Naive thymus-derived CD4-positive, alpha-beta T cell (primary cell): ENCODE results near the gene USP12. TPM values are rescaled to one million over a fixed set of nuclear protein-coding genes. Genes with fewer than 3 reads are reported as not detected.
"Not testable (repeated sequence)": the region's sequence is repeated elsewhere in the genome, so short reads cannot be mapped to it uniquely, and the experiment has no call there.

Source experiments
- ATAC-seq: fragments of 150-1000 bp; cut with Tn5 transposase; 2 replicates; pipeline ENCODE4 v1.10.0; 2021; ENCODE audit warnings: mild to moderate bottlenecking, moderate library complexity
- CTCF ChIA-PET: fragments of 350-600 bp; sonication (Branson Sonifier 250); formaldehyde crosslinking; loops from one replicate; lab custom pipeline; 2021; ENCODE audit warnings: antibody characterized with exemption; lab: Charles Lee
- POLR2A ChIA-PET: fragments of 350-600 bp; sonication (Branson Sonifier 250); formaldehyde crosslinking; loops from one replicate; lab custom pipeline; 2021; ENCODE audit warnings: antibody characterized with exemption, inconsistent platforms; lab: Charles Lee
- DNase-seq, 9 donors: peaks; one replicate each; pipeline versions ENCODE4 v3.0.0 to v3.0.0-alpha.2; 2020 to 2022; ENCODE audit warnings: mixed read lengths in 1 of 9
- H3K27ac ChIP-seq: one replicate; pipeline ENCODE4 v1.7.0; 2013; ENCODE audit warnings: mild to moderate bottlenecking, low read depth, low read length, moderate library complexity
- H3K27me3 ChIP-seq, 2 donors: one replicate each; pipeline ENCODE4 v1.7.0; 2013; ENCODE audit warnings: low read length in 2 of 2, mild to moderate bottlenecking in 2 of 2, moderate library complexity in 2 of 2; ENCODE audit not compliant: control insufficient read depth in 2 of 2, insufficient read depth in 2 of 2
- H3K36me3 ChIP-seq, 3 experiments: 1 replicate in 2 of 3; 2 replicates in 1 of 3; pipeline ENCODE4 v1.7.0; 2013; ENCODE audit warnings: low read length in 3 of 3, mild to moderate bottlenecking in 3 of 3, moderate library complexity in 1 of 3; ENCODE audit not compliant: insufficient read depth in 3 of 3, control insufficient read depth in 2 of 3
- H3K4me1 ChIP-seq, 2 donors: one replicate each; pipeline ENCODE4 v1.7.0; 2013; ENCODE audit warnings: low read length in 2 of 2, mild to moderate bottlenecking in 2 of 2, moderate library complexity in 1 of 2; ENCODE audit not compliant: control insufficient read depth in 2 of 2, insufficient read depth in 2 of 2
- H3K4me3 ChIP-seq: 2 replicates; pipeline ENCODE4 v1.7.0; 2013; ENCODE audit warnings: mild to moderate bottlenecking, low read length
- H3K9me3 ChIP-seq, 3 experiments: 1 replicate in 2 of 3; 2 replicates in 1 of 3; pipeline ENCODE4 v1.7.0; 2013; ENCODE audit warnings: low read length in 3 of 3; ENCODE audit not compliant: control insufficient read depth in 2 of 3
- H3K27ac Mint-ChIP-seq, 9 donors: one replicate each; pipeline ENCODE4 v1.8.0; 2020 to 2022; ENCODE audit warnings: mixed read lengths in 9 of 9, mild to moderate bottlenecking in 8 of 9, moderate library complexity in 5 of 9, inconsistent platforms in 2 of 9
- H3K27me3 Mint-ChIP-seq, 5 donors: one replicate each; pipeline ENCODE4 v1.8.0; 2021 to 2022; ENCODE audit warnings: mixed read lengths in 5 of 5, mild to moderate bottlenecking in 1 of 5
- H3K36me3 Mint-ChIP-seq, 5 donors: one replicate each; pipeline ENCODE4 v1.8.0; 2020 to 2022; ENCODE audit warnings: mixed read lengths in 5 of 5, mild to moderate bottlenecking in 3 of 5, inconsistent platforms in 1 of 5
- H3K4me1 Mint-ChIP-seq, 7 donors: one replicate each; pipeline ENCODE4 v1.8.0; 2020 to 2022; ENCODE audit warnings: mixed read lengths in 7 of 7, mild to moderate bottlenecking in 3 of 7, inconsistent platforms in 1 of 7
- H3K4me3 Mint-ChIP-seq, 10 donors: one replicate each; pipeline ENCODE4 v1.8.0; 2020 to 2022; ENCODE audit warnings: mild to moderate bottlenecking in 10 of 10, mixed read lengths in 10 of 10, moderate library complexity in 6 of 10, inconsistent platforms in 2 of 10
- H3K9me3 Mint-ChIP-seq, 11 donors: one replicate each; pipeline ENCODE4 v1.8.0; 2020 to 2022; ENCODE audit warnings: mixed read lengths in 11 of 11, mild to moderate bottlenecking in 4 of 11, inconsistent platforms in 1 of 11, moderate library complexity in 1 of 11
- intact Hi-C, 2 donors: fragments of 100-400 bp; cut with micrococcal nuclease; formaldehyde crosslinking; loops; one replicate each; pipeline ENCODE4 v1.15.1; 2023
- polyA plus RNA-seq, 2 donors: library from polyadenylated mRNA; unstranded; fragments of 300-500 nt; fragmentation: Illumina TruSeq; gene quantifications; one replicate each; pipeline ENCODE4 v1.2.3, GENCODE V29; 2021
- total RNA-seq, 6 experiments: library from RNA in 5 of 6; stranded (reverse) in 5 of 6; gene quantifications; 1 replicate in 5 of 6; 2 replicates in 1 of 6; pipeline ENCODE4 v1.2.3 and lab custom pipeline; 2021 to 2026

USP12 gene
- total and polyA plus RNA-seq, 7 experiments from 2014 or later = 11.0 to 53.5 (median 24.7) TPM

GRCh38 chr13:27192367-27192766 lies 20.8 kb upstream of the USP12 start:
- peaks cover 2 to 26% (median 15%) of the 10 kb centered on the region in 5 donors for H3K27me3 Mint-ChIP-seq
- H3K4me1 ChIP-seq, H3K27ac ChIP-seq, DNase-seq, H3K36me3 Mint-ChIP-seq, POLR2A ChIA-PET, H3K4me3 Mint-ChIP-seq, H3K36me3 ChIP-seq, H3K27me3 ChIP-seq, H3K9me3 ChIP-seq, H3K27ac Mint-ChIP-seq, ATAC-seq, H3K9me3 Mint-ChIP-seq, intact Hi-C loops, CTCF ChIA-PET, H3K4me3 ChIP-seq: not testable (repeated sequence)
- peaks cover 0 to 15% (median 0%) of the 10 kb centered on the region in 7 donors for H3K4me1 Mint-ChIP-seq

- Histone ChIP-seq H3K4me1 (no peaks in the 10 kb centered on the region), H3K36me3 (no peaks in the 10 kb centered on the region), H3K9me3 (no peaks in the 10 kb centered on the region), H3K27me3 (no peaks in the 10 kb centered on the region), H3K4me3 (no peak overlapping the region), H3K27ac (no peak overlapping the region)
- DNase-seq (no peak), ATAC-seq (no peak)
- Mint-ChIP-seq H3K27me3 (peaks cover under 1 to 8% (median 3%) of the 10 kb centered on the region in 5 donors), H3K27ac (peak overlapping the region in 1 of 9 donors; percentile 18), H3K9me3 (peaks cover 0 to 2% (median 0%) of the 10 kb centered on the region in 11 donors), H3K4me3 (no peak overlapping the region), H3K36me3 (no peaks in the 10 kb centered on the region), H3K4me1 (peaks cover 0 to 4% (median 0%) of the 10 kb centered on the region in 7 donors)
- intact Hi-C loops = no loop called here
- CTCF ChIA-PET = no interaction called here
- POLR2A ChIA-PET = no interaction called here
These were observed 17.6 kb upstream of the USP12 start for GRCh38 chr13:27189192-27189591.

DNA sequence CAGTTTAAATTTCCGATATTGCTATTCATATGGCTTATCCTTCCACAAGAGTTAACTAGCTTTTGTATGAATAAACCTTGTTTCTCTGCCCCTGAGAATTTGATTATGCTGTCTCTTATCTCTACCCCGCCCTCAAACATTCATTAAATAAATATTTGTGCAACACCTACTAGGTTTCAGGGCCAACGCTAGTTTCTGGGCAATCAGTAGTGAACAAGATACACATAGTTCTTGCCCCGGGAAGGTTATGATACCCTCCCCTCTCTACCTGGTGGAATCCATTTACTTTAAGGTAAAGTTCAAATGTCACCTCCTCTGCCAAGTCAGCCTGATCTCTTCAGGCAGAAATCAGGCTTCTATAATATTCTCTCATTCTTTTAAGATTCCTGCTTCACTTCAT lies 16.6 kb upstream of the USP12 start:
- H3K4me1 Mint-ChIP-seq = no peaks in the 10 kb centered on the region
- no peak for ATAC-seq
- H3K9me3 Mint-ChIP-seq = no peaks in the 10 kb centered on the region
- Histone ChIP-seq H3K4me1 (no peaks in the 10 kb centered on the region), H3K4me3 (no peak overlapping the region), H3K9me3 (no peaks in the 10 kb centered on the region), H3K36me3 (no peaks in the 10 kb centered on the region), H3K27me3 (no peaks in the 10 kb centered on the region), H3K27ac (no peak overlapping the region)
- no peak overlapping the region for H3K27ac Mint-ChIP-seq
- no peaks in the 10 kb centered on the region for H3K36me3 Mint-ChIP-seq
- intact Hi-C loops = no loop called here
- ChIA-PET CTCF (no interaction called here), POLR2A (no interaction called here)
- peaks cover 0 to 5% (median 3%) of the 10 kb centered on the region in 5 donors for H3K27me3 Mint-ChIP-seq
- H3K4me3 Mint-ChIP-seq = no peak overlapping the region
- DNase-seq = no peak

DNA sequence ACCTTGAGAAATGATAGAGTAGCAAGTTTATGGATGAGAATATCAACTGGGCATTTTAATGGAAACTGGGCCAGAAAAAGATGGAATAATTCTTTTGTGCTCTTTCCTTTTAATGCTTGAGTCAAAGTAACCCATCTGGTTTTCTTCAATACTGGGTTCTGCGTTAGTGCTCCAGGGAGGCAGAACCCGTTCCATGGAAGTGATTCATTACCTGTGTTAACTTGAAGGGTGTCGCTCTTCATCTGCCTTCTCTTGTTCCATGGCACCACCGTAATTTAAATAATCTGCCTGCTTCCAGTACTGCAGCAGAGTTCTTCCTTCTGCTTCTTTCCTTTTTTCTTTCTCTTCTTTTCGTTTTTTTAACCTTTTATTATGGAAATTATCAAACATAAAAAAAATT lies 14.7 kb upstream of the USP12 start:
- CTCF ChIA-PET = no interaction called here
- intact Hi-C loops = no loop called here
- Histone ChIP-seq H3K36me3 (no peaks in the 10 kb centered on the region), H3K27ac (no peak overlapping the region), H3K27me3 (no peaks in the 10 kb centered on the region), H3K9me3 (no peaks in the 10 kb centered on the region), H3K4me1 (no peaks in the 10 kb centered on the region), H3K4me3 (no peak overlapping the region)
- H3K27me3 Mint-ChIP-seq = peaks cover 0 to 10% (median 5%) of the 10 kb centered on the region in 5 donors
- DNase-seq (no peak), ATAC-seq (no peak)
- POLR2A ChIA-PET = no interaction called here
- no peak overlapping the region for H3K4me3 Mint-ChIP-seq
- H3K27ac Mint-ChIP-seq = no peak overlapping the region
- H3K36me3 Mint-ChIP-seq = peaks cover 0 to 3% (median 0%) of the 10 kb centered on the region in 5 donors
- H3K4me1 Mint-ChIP-seq = no peaks in the 10 kb centered on the region
- no peaks in the 10 kb centered on the region for H3K9me3 Mint-ChIP-seq

- Mint-ChIP-seq H3K36me3 (peaks cover 0 to 3% (median 0%) of the 10 kb centered on the region in 5 donors), H3K27ac (no peak overlapping the region), H3K4me3 (no peak overlapping the region), H3K4me1 (no peaks in the 10 kb centered on the region), H3K27me3 (peaks cover 2 to 11% (median 9%) of the 10 kb centered on the region in 5 donors), H3K9me3 (no peaks in the 10 kb centered on the region)
- intact Hi-C loops = no loop called here
- ATAC-seq (no peak), DNase-seq (no peak)
- Histone ChIP-seq H3K9me3 (no peaks in the 10 kb centered on the region), H3K27me3 (no peaks in the 10 kb centered on the region), H3K4me1 (no peaks in the 10 kb centered on the region), H3K4me3 (no peak overlapping the region), H3K36me3 (no peaks in the 10 kb centered on the region), H3K27ac (no peak overlapping the region)
- CTCF ChIA-PET = no interaction called here
- POLR2A ChIA-PET = no interaction called here
These were observed 12.0 kb upstream of the USP12 start for GRCh38 chr13:27183561-27184147.

DNA sequence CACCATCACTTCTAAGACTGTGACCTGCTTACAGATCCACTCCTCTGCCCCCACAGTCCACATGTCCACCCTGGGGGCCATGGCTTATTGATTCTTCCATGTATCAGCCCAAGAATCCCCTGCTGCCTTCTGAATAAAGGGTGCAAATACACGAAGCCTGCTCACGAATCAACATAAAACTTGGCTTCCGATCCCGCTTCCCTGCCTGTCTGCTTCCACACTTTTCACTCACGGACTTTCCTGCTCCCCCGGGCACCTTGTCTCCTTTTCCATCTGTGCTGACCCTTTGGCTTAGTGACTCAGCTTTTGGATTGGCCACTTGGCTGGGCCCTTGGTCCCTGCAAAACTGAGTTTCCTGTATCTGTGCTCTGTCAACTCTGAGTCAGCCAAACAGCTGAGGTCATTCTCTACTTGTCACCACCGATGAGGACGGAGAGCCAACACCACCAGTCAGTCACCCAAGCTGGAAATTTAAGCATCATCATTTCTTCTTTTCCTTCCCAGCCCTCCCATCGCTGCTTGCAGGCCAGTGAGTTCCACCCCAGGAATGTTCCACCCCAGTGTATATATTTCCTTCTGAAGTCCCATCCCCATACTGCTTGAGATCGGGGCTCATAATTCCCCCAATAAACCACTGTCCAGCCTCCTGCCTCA lies 11.4 kb upstream of the USP12 start:
- ChIA-PET POLR2A (no interaction called here), CTCF (interaction anchor here (1.0 kb wide), 1 partner anchor 197 kb away, joined by 4 read pairs; no protein-coding TSS in a partner anchor)
- Histone ChIP-seq H3K36me3 (no peaks in the 10 kb centered on the region), H3K4me3 (no peak overlapping the region), H3K27ac (no peak overlapping the region), H3K27me3 (no peaks in the 10 kb centered on the region), H3K9me3 (no peaks in the 10 kb centered on the region), H3K4me1 (no peaks in the 10 kb centered on the region)
- Mint-ChIP-seq H3K4me1 (no peaks in the 10 kb centered on the region), H3K9me3 (no peaks in the 10 kb centered on the region), H3K36me3 (peaks cover 0 to 3% (median 0%) of the 10 kb centered on the region in 5 donors), H3K27me3 (peaks cover 2 to 11% (median 9%) of the 10 kb centered on the region in 5 donors), H3K4me3 (no peak overlapping the region), H3K27ac (no peak overlapping the region)
- intact Hi-C loops = no loop called here
- DNase-seq (no peak), ATAC-seq (no peak)

DNA sequence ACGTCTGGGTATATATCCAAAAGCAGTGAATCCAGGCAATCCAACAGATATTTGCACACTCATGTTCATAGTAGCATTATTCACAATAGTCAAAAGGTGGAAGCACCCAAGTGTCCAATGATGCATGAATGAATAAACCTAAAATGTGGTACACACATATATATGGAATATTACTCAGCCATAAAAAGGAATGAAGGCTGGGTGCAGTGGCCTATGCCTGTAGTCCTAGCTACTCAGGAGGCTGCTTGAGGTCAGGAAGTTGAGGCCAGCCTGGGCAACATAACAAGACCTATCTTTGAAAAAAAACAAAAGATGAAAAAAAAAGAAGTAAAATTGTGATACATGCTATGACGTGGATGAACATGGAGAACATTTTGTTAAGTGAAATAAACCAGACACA lies 10.4 kb upstream of the USP12 start:
- no peaks in the 10 kb centered on the region for H3K9me3 ChIP-seq
- H3K4me1 Mint-ChIP-seq = no peaks in the 10 kb centered on the region
- H3K36me3 ChIP-seq = no peaks in the 10 kb centered on the region
- H3K36me3 Mint-ChIP-seq = peaks cover 0 to 3% (median 0%) of the 10 kb centered on the region in 5 donors
- no peak overlapping the region for H3K4me3 Mint-ChIP-seq
- intact Hi-C loops = no loop called here
- no peaks in the 10 kb centered on the region for H3K4me1 ChIP-seq
- H3K27me3 ChIP-seq = no peaks in the 10 kb centered on the region
- ATAC-seq (no peak), DNase-seq (no peak)
- no peak overlapping the region for H3K4me3 ChIP-seq
- no peak overlapping the region for H3K27ac ChIP-seq
- H3K27me3 Mint-ChIP-seq = peaks cover 0 to 11% (median 9%) of the 10 kb centered on the region in 5 donors
- POLR2A ChIA-PET = no interaction called here
- H3K9me3 Mint-ChIP-seq = no peaks in the 10 kb centered on the region
- CTCF ChIA-PET = interaction anchor here (1.0 kb wide), 1 partner anchor 196 kb away, joined by 4 read pairs; no protein-coding TSS in a partner anchor
- no peak overlapping the region for H3K27ac Mint-ChIP-seq
